ENCODE data around the gene ARMH1. TPM values are rescaled to one million over a fixed set of nuclear protein-coding genes. Genes with fewer than 3 reads are reported as not detected.

Gene ARMH1
- total RNA-seq, 1 donor from 2014 or later = not detected

DNA sequence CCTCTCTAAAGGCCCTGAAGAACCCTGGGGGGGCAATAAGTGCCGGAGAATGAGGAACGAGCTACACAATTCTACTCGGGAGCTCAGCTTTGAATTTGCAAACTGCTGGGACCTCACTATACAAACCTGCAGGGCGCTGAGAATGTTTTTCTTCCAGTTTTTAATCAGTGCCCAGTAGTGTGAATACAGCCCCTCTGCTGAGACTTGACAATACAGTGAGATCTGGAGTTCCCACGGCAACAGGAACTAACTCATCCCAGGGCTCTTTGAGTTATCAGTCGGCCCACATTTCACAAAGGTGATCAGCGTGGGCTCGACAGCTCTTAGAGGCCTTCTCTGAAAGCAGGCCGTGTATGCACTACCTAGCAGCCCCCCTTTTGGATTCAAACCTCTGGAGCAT is 41.9 kb upstream of the ARMH1 start:
- H3K4me3 ChIP-seq (ENCODE audit: low read depth, low read length) = peak overlapping the region; percentile 72
- DNase-seq (ENCODE audit: low read depth) = no peak
- no peak for TF ChIP-seq CTCF (conservative IDR thresholded peaks at IDR 0.05; ENCODE audit: low read depth, low read length)

GRCh38 chr1:44634606-44635189 is 39.8 kb upstream of the ARMH1 start:
- TF ChIP-seq CTCF (conservative IDR thresholded peaks at IDR 0.05; ENCODE audit: low read depth, low read length) = no peak
- DNase-seq (ENCODE audit: low read depth) = no peak
- no peak overlapping the region for H3K4me3 ChIP-seq (ENCODE audit: low read depth, low read length)

DNA sequence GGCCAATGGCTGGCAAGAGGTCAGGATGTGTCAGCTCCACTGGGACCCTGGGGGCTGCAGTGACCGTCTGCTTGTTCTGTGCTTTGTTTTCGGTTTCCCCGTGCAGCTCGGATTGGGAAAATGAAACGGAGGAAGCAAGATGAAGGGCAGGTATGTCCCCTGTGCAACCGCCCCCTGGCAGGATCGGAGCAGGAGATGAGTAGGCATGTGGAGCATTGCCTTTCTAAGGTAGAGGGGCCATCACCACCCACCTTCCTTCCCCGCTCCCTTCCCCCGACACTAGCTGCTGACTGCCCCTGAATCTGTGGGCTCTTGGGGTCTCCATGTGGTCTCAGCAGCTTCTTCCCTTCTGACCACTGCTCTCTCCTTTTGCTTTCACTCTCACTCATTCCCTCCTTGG is 39.1 kb upstream of the ARMH1 start:
- DNase-seq (ENCODE audit: low read depth) = no peak
- no peak overlapping the region for H3K4me3 ChIP-seq (ENCODE audit: low read depth, low read length)
- TF ChIP-seq CTCF (conservative IDR thresholded peaks at IDR 0.05; ENCODE audit: low read depth, low read length) = no peak

DNA sequence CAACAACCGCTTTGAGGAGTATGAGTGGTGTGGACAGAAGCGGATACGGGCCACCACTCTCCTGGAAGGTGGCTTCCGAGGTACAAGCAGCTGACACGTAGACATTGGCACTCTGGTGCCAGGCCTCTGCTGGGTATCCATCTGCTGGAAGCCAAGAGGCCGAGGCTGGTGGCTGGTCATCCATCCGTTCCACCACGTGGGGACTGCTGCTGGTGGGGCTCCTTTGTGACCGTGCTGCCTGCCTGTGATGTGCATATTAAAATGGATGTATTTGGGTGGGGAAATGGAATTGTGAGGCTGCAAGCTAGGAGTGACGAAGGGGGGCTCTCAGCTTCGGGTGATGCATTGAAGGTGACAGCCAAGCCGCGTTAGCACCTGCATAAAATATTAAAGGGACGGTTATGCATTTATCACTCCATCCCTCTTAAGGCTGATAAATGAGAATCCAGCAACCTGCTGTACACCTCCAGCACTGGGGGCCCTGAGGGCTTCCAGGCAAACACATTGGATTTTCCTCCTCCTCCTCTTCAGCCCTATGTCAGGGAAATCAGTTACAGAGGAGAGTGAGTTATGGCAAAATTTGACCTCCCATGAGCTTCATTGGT is 38.3 kb upstream of the ARMH1 start:
- no peak overlapping the region for H3K4me3 ChIP-seq (ENCODE audit: low read depth, low read length)
- TF ChIP-seq CTCF (conservative IDR thresholded peaks at IDR 0.05; ENCODE audit: low read depth, low read length) = no peak
- no peak for DNase-seq (ENCODE audit: low read depth)

DNA sequence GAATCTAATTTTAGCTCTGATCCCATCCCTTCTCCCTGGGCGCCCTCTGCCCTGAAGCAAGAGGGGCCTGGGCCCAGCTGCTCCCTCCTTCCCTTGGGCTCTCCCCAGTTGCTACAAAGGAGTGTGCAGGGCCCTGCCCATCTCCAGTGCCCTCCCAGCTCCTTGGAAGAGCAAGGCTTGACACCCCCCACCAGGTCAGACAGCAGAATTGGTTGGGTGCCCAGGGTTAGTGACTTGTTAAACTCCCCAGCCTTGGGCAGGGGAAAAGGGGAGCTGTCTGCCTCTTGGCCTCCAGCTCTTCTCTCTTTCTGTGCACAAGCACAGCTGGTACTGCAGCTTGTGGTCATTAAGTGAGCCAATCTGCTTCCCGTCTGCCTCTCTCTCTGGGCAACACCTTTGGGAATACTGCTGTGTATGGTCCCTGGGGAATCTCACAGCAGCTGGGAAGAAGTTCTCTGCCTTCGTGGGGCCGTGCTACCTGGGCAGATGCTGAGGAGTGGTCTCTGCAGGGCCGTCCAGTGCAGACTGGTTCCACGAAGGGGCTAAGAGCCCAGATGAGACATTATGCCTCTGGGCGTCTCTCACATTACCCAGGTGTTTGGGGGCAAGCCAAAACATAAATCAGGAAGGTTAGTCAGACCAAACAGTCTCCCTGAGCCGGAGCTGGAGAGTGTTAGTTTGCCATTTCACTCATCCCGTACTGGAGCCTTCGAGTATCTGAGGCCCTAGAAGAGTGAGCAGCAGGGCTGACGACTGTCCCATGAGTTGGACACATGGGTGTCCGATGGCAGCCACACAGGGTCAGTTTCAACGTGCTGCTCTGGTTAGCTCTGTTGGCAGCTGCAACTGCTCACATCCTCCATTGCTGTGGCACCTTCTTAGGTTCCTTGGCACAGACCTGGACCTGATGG is 37.6 kb upstream of the ARMH1 start:
- no peak for TF ChIP-seq CTCF (conservative IDR thresholded peaks at IDR 0.05; ENCODE audit: low read depth, low read length)
- DNase-seq (ENCODE audit: low read depth) = no peak
- H3K4me3 ChIP-seq (ENCODE audit: low read depth, low read length) = no peak overlapping the region

DNA sequence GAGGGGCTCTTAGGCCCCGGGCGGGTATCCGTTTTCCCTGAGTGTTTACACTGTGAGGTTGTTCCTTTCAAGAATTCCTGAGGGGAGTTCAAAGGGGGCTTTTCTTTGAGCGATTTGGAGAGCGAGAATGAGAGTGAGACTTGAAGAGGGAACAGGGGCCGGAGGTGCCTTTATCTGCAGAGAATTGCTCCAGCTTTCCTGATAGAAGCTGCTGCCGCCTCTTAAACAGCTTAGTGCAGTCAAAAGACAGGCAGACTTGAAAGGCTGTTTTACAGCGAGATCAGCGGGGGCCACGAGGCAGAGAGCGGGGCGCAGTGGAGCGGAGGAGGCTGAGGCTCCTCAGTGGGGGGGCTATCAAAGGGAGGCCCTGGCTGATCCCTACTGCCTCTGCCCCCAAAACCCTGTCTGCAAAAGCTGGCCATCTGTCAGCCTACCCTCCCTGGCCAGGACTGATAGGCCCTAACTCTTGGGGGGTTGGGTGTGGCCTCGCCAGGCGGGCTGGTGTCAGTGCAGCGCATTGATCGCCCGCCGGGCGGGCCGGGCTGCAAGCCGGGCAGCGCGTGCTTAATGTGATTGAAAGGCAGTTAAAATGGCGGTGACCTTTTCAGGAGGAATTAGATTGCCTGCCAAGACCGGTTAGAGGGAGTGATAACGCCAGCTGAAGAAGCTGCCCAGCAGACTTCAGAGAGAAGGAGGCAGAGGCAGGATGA is 36.7 kb upstream of the ARMH1 start:
- no peak for TF ChIP-seq CTCF (conservative IDR thresholded peaks at IDR 0.05; ENCODE audit: low read depth, low read length)
- DNase-seq (ENCODE audit: low read depth) = no peak
- H3K4me3 ChIP-seq (ENCODE audit: low read depth, low read length) = no peak overlapping the region
